Breast epithelium (tissue), 4 donors: ENCODE results near the gene TIA1. TPM values are rescaled to one million over a fixed set of nuclear protein-coding genes. Genes with fewer than 3 reads are reported as not detected.

Experiments used
- DNase-seq, 2 donors: peaks; one replicate each; pipeline ENCODE4 v3.0.0-alpha.2; 2019; ENCODE audit warnings: low spot score in 2 of 2
- H3K27ac ChIP-seq, 2 donors: fragments of 200-600 bp; sonication (generic) in 1 of 2; one replicate each; pipeline ENCODE4 v1.5.1; 2016 to 2019; ENCODE audit warnings: mild to moderate bottlenecking in 1 of 2
- H3K27me3 ChIP-seq, 2 donors: fragments of 200-600 bp; sonication (generic) in 1 of 2; one replicate each; pipeline versions ENCODE4 v1.5.1 to v1.6.0; 2017 to 2019; ENCODE audit warnings: control low read depth in 1 of 2, mild to moderate bottlenecking in 1 of 2
- H3K36me3 ChIP-seq: fragments of 200-600 bp; one replicate; pipeline ENCODE4 v1.5.1; 2019
- H3K4me1 ChIP-seq, 2 donors: fragments of 200-600 bp; sonication (generic); one replicate each; pipeline ENCODE4 v1.5.1; 2016 to 2019; ENCODE audit warnings: control low read depth in 1 of 2
- H3K4me3 ChIP-seq, 3 donors: fragments of 200-600 bp; sonication (generic); 1 replicate in 2 of 3; 2 replicates in 1 of 3; pipeline ENCODE4 v1.5.1; 2016 to 2019; ENCODE audit warnings: mild to moderate bottlenecking in 3 of 3, moderate library complexity in 2 of 3
- H3K9me3 ChIP-seq, 2 donors: fragments of 200-600 bp; sonication (generic) in 1 of 2; one replicate each; pipeline ENCODE4 v1.5.1; 2016 to 2019; ENCODE audit warnings: control low read depth in 1 of 2
- POLR2A ChIP-seq: fragments of 450-650 bp; IDR thresholded peaks from one replicate; pipeline ENCODE4 v1.6.1; 2016; ENCODE audit warnings: antibody characterized with exemption, mild to moderate bottlenecking, moderate library complexity
- POLR2AphosphoS5 ChIP-seq, 3 donors: sonication (generic); formaldehyde crosslinking; IDR thresholded peaks; one replicate each; pipeline ENCODE4 v1.6.1; 2017; ENCODE audit warnings: antibody characterized with exemption in 3 of 3
- intact Hi-C: fragments of 100-400 bp; cut with DNase I; formaldehyde crosslinking; loops from one replicate; pipeline ENCODE4 v1.15.1; 2023; ENCODE audit warnings: low total_unique reads
- total RNA-seq, 3 donors: library from RNA; depleted of rRNA; stranded (reverse); fragments of >200 nt; gene quantifications; one replicate each; pipeline ENCODE4 v1.1.0, GENCODE V29; 2016
- TF ChIP-seq, protein P1 (sequence below), 3 donors: fragments of 450-650 bp; IDR thresholded peaks; one replicate each; pipeline ENCODE4 v1.5.1; 2016 to 2017; ENCODE audit warnings: antibody characterized with exemption in 3 of 3, mild to moderate bottlenecking in 3 of 3, moderate library complexity in 3 of 3

TIA1 gene
- total RNA-seq, 3 donors from 2014 or later, result 43.7 to 236 (median 172) TPM

DNA sequence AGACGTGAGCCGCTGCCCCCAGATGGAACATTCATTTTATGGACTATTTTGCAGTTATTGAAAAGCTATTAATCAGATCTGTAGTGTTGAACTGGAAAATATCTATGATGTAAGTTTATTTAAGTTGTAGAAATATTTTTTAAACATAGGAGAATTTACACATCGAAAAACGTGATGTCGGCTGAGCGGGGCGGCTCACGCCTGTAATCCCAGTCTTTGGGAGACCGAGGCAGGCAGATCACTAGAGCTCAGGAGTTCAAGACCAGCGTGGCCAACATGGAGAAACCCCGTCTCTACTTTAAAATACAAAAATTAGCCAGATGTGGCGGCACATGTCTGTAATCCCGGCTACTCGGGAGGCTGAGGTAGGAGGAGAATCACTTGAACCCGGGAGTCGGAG is 2.0 kb upstream of the TIA1 start:
- DNase-seq, result no peak
- Histone ChIP-seq H3K36me3 (no peaks in the 10 kb centered on the region), H3K9me3 (no peaks in the 10 kb centered on the region), H3K27me3 (no peaks in the 10 kb centered on the region), H3K27ac (no peak overlapping the region), H3K4me3 (no peak overlapping the region), H3K4me1 (no peaks in the 10 kb centered on the region)
- TF ChIP-seq POLR2A (no peak), POLR2AphosphoS5 (IDR thresholded peaks at IDR 0.05) (no peak)
- TF ChIP-seq, protein P1, sequence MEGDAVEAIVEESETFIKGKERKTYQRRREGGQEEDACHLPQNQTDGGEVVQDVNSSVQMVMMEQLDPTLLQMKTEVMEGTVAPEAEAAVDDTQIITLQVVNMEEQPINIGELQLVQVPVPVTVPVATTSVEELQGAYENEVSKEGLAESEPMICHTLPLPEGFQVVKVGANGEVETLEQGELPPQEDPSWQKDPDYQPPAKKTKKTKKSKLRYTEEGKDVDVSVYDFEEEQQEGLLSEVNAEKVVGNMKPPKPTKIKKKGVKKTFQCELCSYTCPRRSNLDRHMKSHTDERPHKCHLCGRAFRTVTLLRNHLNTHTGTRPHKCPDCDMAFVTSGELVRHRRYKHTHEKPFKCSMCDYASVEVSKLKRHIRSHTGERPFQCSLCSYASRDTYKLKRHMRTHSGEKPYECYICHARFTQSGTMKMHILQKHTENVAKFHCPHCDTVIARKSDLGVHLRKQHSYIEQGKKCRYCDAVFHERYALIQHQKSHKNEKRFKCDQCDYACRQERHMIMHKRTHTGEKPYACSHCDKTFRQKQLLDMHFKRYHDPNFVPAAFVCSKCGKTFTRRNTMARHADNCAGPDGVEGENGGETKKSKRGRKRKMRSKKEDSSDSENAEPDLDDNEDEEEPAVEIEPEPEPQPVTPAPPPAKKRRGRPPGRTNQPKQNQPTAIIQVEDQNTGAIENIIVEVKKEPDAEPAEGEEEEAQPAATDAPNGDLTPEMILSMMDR (IDR thresholded peaks at IDR 0.05), result no peak
- intact Hi-C loops, result no loop called here

DNA sequence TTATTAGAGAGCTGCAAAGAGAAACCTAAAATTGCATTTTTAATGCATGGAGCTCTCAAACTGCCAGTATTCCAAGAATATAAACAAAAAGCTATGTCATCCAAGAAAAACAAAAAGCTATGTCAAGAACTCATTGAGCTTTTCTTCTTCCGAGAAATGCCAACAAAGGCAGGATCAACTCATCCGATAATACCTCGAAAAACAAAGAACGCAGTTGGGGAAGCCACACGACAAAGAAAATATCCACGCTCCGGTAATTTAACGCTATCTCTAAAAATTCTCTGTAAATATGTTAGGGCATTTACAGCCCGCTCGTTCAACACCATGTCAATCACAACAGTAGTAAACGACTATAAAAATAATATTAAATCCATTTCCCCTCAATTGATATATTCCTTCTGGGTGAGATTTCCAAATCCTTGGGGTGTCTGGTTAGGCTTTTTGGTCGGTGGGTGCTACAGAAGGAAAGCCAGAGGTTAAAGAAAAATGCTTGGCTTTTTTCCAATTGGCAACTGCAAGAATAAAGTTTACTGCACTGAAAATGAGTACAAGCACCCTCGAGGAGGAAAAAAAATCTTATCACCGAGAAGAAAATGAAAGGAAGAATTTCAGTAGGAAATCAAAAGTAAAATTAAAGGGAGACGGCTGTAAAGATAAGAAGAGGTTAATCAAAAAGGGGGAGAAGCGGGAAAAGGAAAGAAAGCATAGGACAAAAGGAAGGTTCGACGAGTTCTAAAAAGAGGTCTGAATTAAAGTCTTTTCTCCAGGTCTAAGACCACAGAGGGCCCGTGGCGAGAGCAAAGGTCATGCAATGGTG is 856 bp downstream of the TIA1 start:
- no peak for TF ChIP-seq POLR2A
- no peak for TF ChIP-seq POLR2AphosphoS5 (IDR thresholded peaks at IDR 0.05)
- TF ChIP-seq, protein P1 (IDR thresholded peaks at IDR 0.05), result no peak
- DNase-seq, result no peak
- H3K36me3 ChIP-seq, result no peaks in the 10 kb centered on the region
- H3K27ac ChIP-seq, result peak overlapping the region; percentile 96
- no peaks in the 10 kb centered on the region for H3K27me3 ChIP-seq
- intact Hi-C loops, result no loop called here
- H3K9me3 ChIP-seq, result no peaks in the 10 kb centered on the region
- H3K4me1 ChIP-seq, result no peaks in the 10 kb centered on the region
- peak overlapping the region; percentile 67 to 80 (median 75) for H3K4me3 ChIP-seq

DNA sequence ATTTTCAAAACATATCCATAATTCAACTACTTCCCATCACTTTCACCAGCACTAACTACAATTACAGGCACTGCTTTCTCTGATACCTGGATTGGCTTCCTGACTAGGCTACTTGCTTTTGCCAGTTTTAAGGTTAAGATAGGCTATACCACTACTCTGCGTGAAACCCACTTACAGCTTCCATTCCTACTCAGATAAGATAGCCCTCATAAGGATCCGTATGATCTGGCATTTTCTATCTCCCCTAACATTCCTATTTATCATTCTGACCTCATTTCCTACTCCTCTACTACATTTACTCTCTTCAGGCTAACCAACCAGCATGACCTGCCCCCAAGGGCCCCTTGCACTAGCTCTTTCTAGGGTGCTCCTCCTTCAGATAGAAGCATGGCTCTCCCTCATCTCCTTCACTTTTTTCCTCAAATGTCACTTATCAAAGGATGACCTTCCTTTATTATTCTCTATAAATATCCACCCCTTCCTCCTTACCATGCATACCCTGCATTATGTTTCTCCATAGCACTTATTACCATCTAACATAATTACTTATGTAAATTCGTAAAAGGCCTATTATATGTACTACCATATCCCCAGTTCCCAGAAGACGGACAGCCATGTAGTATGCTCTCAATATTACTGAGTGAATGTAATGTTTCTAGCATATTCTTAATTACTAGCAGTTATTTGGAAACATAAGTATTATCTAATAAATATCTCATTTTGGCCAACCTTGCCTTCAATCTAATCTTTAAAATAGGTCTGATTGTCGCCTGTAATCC is 4.4 kb downstream of the TIA1 start:
- TF ChIP-seq POLR2AphosphoS5 (IDR thresholded peaks at IDR 0.05), result no peak
- TF ChIP-seq, protein P1 (IDR thresholded peaks at IDR 0.05), result no peak
- H3K4me1 ChIP-seq, result no peaks in the 10 kb centered on the region
- no peaks in the 10 kb centered on the region for H3K36me3 ChIP-seq
- no peak overlapping the region for H3K27ac ChIP-seq
- no peaks in the 10 kb centered on the region for H3K9me3 ChIP-seq
- intact Hi-C loops, result no loop called here
- DNase-seq, result no peak
- no peak overlapping the region for H3K4me3 ChIP-seq
- no peaks in the 10 kb centered on the region for H3K27me3 ChIP-seq

DNA sequence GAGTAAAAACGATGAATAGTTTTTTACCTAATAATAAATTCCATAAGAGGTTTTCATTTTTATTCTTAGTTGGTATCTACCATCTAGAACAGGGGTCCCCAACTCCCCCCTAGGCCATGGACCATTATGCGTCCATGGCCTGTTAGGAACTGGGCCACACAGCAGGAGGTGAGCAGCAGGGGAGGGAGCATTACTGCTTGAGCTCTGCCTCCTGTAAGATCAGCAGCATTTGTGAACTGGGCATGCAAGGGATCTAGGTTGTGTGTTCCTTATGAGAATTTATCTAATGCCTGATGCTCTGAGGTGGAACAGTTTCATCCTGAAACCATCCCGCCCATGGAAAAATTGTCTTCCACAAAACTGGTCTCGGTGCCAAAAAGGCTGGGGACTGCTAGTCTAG is 5.9 kb downstream of the TIA1 start:
- no peaks in the 10 kb centered on the region for H3K27me3 ChIP-seq
- no peaks in the 10 kb centered on the region for H3K36me3 ChIP-seq
- no peaks in the 10 kb centered on the region for H3K9me3 ChIP-seq
- no peaks in the 10 kb centered on the region for H3K4me1 ChIP-seq
- H3K27ac ChIP-seq, result no peak overlapping the region
- no peak for DNase-seq
- TF ChIP-seq, protein P1 (IDR thresholded peaks at IDR 0.05), result no peak
- TF ChIP-seq POLR2A, result no peak
- TF ChIP-seq POLR2AphosphoS5 (IDR thresholded peaks at IDR 0.05), result no peak
- no peak overlapping the region for H3K4me3 ChIP-seq
- intact Hi-C loops, result no loop called here

DNA sequence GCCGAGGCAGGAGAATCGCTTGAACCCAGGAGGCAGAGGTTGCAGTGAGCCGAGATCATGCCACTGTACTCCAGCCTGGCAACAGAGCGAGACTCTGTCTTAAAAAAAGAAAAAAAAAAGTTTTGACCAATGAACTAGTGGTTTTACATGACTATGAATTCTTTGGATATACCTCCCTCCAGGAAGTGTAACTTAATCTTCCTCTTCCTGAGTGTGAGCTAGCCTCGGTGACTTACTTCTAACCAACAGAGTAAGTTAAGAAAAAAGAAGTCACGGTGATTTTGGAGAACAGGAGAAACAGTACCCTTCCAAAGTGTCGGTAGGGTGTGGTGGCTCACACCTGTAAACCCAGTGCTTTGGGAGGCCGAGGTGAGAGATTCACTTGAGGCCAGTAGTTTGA is 7.1 kb downstream of the TIA1 start:
- H3K9me3 ChIP-seq, result no peaks in the 10 kb centered on the region
- intact Hi-C loops, result no loop called here
- no peaks in the 10 kb centered on the region for H3K27me3 ChIP-seq
- H3K4me1 ChIP-seq, result no peaks in the 10 kb centered on the region
- H3K4me3 ChIP-seq, result no peak overlapping the region
- DNase-seq, result no peak
- no peaks in the 10 kb centered on the region for H3K36me3 ChIP-seq
- H3K27ac ChIP-seq, result no peak overlapping the region
- TF ChIP-seq POLR2AphosphoS5 (IDR thresholded peaks at IDR 0.05), result no peak
- TF ChIP-seq, protein P1 (IDR thresholded peaks at IDR 0.05), result no peak
- no peak for TF ChIP-seq POLR2A
